ENCODE measurements around the gene SCMH1. TPM values are rescaled to one million over a fixed set of nuclear protein-coding genes. Genes with fewer than 3 reads are reported as not detected.

The SCMH1 gene
- polyA plus RNA-seq, 1 donor from 2014 or later = 23.0 TPM

- H2AFZ ChIP-seq (ENCODE audit: low read depth, low read length) = no peak overlapping the region
- H3K4me3 ChIP-seq (ENCODE audit: low read length) = no peak overlapping the region
- no peaks in the 10 kb centered on the region for H3K79me2 ChIP-seq (replicated peaks; ENCODE audit: insufficient read depth, low read length)
- no peaks in the 10 kb centered on the region for H3K27me3 ChIP-seq (ENCODE audit: insufficient read depth, low read depth, low read length)
- H4K20me1 ChIP-seq (ENCODE audit: insufficient read depth) = no peaks in the 10 kb centered on the region
- H3K9ac ChIP-seq (ENCODE audit: low read length) = no peak overlapping the region
- H3K9me2 ChIP-seq (ENCODE audit: insufficient read depth, low read length) = no peaks in the 10 kb centered on the region
- H3F3A ChIP-seq (ENCODE audit: insufficient read depth, low read length, poor library complexity, severe bottlenecking) = no peaks in the 10 kb centered on the region
- TF ChIP-seq RAD21 (conservative IDR thresholded peaks at IDR 0.05) = no peak
- TF ChIP-seq TAF1 (IDR thresholded peaks at IDR 0.05; ENCODE audit: low read depth) = no peak
- no peak for TF ChIP-seq EZH2 (IDR thresholded peaks at IDR 0.05; ENCODE audit: borderline replicate concordance, insufficient read depth, low read length, poor library complexity, severe bottlenecking)
- TF ChIP-seq POLR2AphosphoS5 (IDR thresholded peaks at IDR 0.05) = no peak
- no peaks in the 10 kb centered on the region for H3K36me3 ChIP-seq (ENCODE audit: insufficient read depth, low read length)
- no peak overlapping the region for H3K27ac ChIP-seq (ENCODE audit: low read length)
- no peak overlapping the region for H3K4me2 ChIP-seq (ENCODE audit: low read length)
- no peaks in the 10 kb centered on the region for H3K9me3 ChIP-seq (ENCODE audit: low read length)
Observed at GRCh38 chr1:41019353-41019745, 222.8 kb downstream of the SCMH1 start.

- no peak overlapping the region for H3K27ac ChIP-seq (ENCODE audit: low read length)
- H4K20me1 ChIP-seq (ENCODE audit: insufficient read depth) = no peaks in the 10 kb centered on the region
- H3K4me3 ChIP-seq (ENCODE audit: low read length) = no peak overlapping the region
- H3K9me3 ChIP-seq (ENCODE audit: low read length) = no peaks in the 10 kb centered on the region
- H3K36me3 ChIP-seq (ENCODE audit: insufficient read depth, low read length) = no peaks in the 10 kb centered on the region
- H2AFZ ChIP-seq (ENCODE audit: low read depth, low read length) = no peak overlapping the region
- no peaks in the 10 kb centered on the region for H3K79me2 ChIP-seq (replicated peaks; ENCODE audit: insufficient read depth, low read length)
- TF ChIP-seq RAD21 (conservative IDR thresholded peaks at IDR 0.05) = no peak
- no peaks in the 10 kb centered on the region for H3F3A ChIP-seq (ENCODE audit: insufficient read depth, low read length, poor library complexity, severe bottlenecking)
- H3K9ac ChIP-seq (ENCODE audit: low read length) = no peak overlapping the region
- H3K4me2 ChIP-seq (ENCODE audit: low read length) = no peak overlapping the region
- no peaks in the 10 kb centered on the region for H3K9me2 ChIP-seq (ENCODE audit: insufficient read depth, low read length)
- no peaks in the 10 kb centered on the region for H3K27me3 ChIP-seq (ENCODE audit: insufficient read depth, low read depth, low read length)
Observed at GRCh38 chr1:41018018-41018410, 224.1 kb downstream of the SCMH1 start.

- TF ChIP-seq REST (IDR thresholded peaks at IDR 0.05; ENCODE audit: borderline replicate concordance) (no peak), CTCF (IDR thresholded peaks at IDR 0.05; ENCODE audit: poor library complexity, severe bottlenecking) (no peak), SMC3 (conservative IDR thresholded peaks at IDR 0.05; ENCODE audit: poor library complexity) (no peak), EZH2 (IDR thresholded peaks at IDR 0.05; ENCODE audit: borderline replicate concordance, insufficient read depth, low read length, poor library complexity, severe bottlenecking) (no peak)
- Histone ChIP-seq H3K9ac (ENCODE audit: low read length) (no peak overlapping the region), H3F3A (ENCODE audit: insufficient read depth, low read length, poor library complexity, severe bottlenecking) (no peaks in the 10 kb centered on the region), H3K9me2 (ENCODE audit: insufficient read depth, low read length) (no peaks in the 10 kb centered on the region), H3K4me2 (ENCODE audit: low read length) (no peak overlapping the region), H2AFZ (ENCODE audit: low read depth, low read length) (no peak overlapping the region), H3K36me3 (ENCODE audit: insufficient read depth, low read length) (no peaks in the 10 kb centered on the region), H3K9me3 (ENCODE audit: low read length) (no peaks in the 10 kb centered on the region), H3K27me3 (ENCODE audit: insufficient read depth, low read depth, low read length) (no peaks in the 10 kb centered on the region), H4K20me1 (ENCODE audit: insufficient read depth) (no peaks in the 10 kb centered on the region), H3K4me3 (ENCODE audit: low read length) (no peak overlapping the region), H3K27ac (ENCODE audit: low read length) (no peak overlapping the region), H3K79me2 (replicated peaks; ENCODE audit: insufficient read depth, low read length) (no peaks in the 10 kb centered on the region)
Observed at GRCh38 chr1:41017141-41018017, 224.7 kb downstream of the SCMH1 start.

All from neural cell (in vitro differentiated cells).